GM23338 (cell line): ENCODE results near the gene NXF1. TPM values are rescaled to one million over a fixed set of nuclear protein-coding genes. Genes with fewer than 3 reads are reported as not detected.
A peak's percentile ranks its signal among the peaks of the same experiment; 100 is the strongest.

ENCODE experiments used
- ATAC-seq: fragments of 200-7000 bp; cut with Tn5 transposase; 3 replicates; pipeline ENCODE4 v1.9.1; 2020
- DNase-seq: peaks from one replicate; pipeline ENCODE4 v3.0.0-alpha.2; 2015; ENCODE audit warnings: low spot score
- H2AFZ ChIP-seq: fragments of 200-600 bp; sonication (generic); 2 replicates; pipeline ENCODE4 v1.8.0; 2016; ENCODE audit warnings: antibody characterized with exemption, mild to moderate bottlenecking, moderate library complexity
- H3F3A ChIP-seq: fragments of 200-600 bp; sonication (generic); replicated peaks from 2 replicates; pipeline ENCODE4 v1.8.0; 2017; ENCODE audit warnings: antibody characterized with exemption, mixed run types, low read depth
- H3K27ac ChIP-seq: fragments of 200-600 bp; sonication (generic); 2 replicates; pipeline ENCODE4 v1.6.1; 2016; ENCODE audit warnings: low read depth
- H3K27me3 ChIP-seq: fragments of 200-600 bp; sonication (generic); 2 replicates; pipeline ENCODE4 v1.8.0; 2016; ENCODE audit warnings: mild to moderate bottlenecking, mixed run types, moderate library complexity; ENCODE audit not compliant: insufficient read depth
- H3K36me3 ChIP-seq: fragments of 200-600 bp; sonication (generic); 2 replicates; pipeline ENCODE4 v1.8.0; 2016; ENCODE audit warnings: mild to moderate bottlenecking; ENCODE audit not compliant: insufficient read depth
- H3K4me1 ChIP-seq: fragments of 200-600 bp; sonication (generic); 2 replicates; pipeline ENCODE4 v1.8.0; 2016; ENCODE audit warnings: mild to moderate bottlenecking, moderate library complexity; ENCODE audit not compliant: insufficient read depth
- H3K4me2 ChIP-seq: fragments of 200-600 bp; sonication (generic); 2 replicates; pipeline ENCODE4 v1.7.1; 2017; ENCODE audit warnings: mixed run types
- H3K4me3 ChIP-seq: fragments of 200-600 bp; sonication (generic); 2 replicates; pipeline ENCODE4 v1.6.1; 2016; ENCODE audit warnings: mixed run types
- H3K79me2 ChIP-seq: fragments of 200-600 bp; sonication (generic); replicated peaks from 2 replicates; pipeline ENCODE4 v1.8.0; 2017; ENCODE audit warnings: mild to moderate bottlenecking; ENCODE audit not compliant: insufficient read depth
- H3K9me2 ChIP-seq: fragments of 200-600 bp; sonication (generic); 2 replicates; pipeline ENCODE4 v1.8.0; 2017; ENCODE audit not compliant: insufficient read depth
- H4K20me1 ChIP-seq: fragments of 200-600 bp; sonication (generic); replicated peaks from 2 replicates; pipeline ENCODE4 v1.8.0; 2017; ENCODE audit warnings: mild to moderate bottlenecking; ENCODE audit not compliant: insufficient read depth
- H3K27ac Mint-ChIP-seq: 2 replicates; pipeline ENCODE4 v1.8.0; 2020; ENCODE audit warnings: inconsistent platforms, mild to moderate bottlenecking, moderate library complexity, mixed read lengths
- H3K27me3 Mint-ChIP-seq: 3 replicates; pipeline ENCODE4 v1.8.0; 2022; ENCODE audit warnings: low read depth, mild to moderate bottlenecking, moderate library complexity, mixed read lengths, inconsistent platforms; ENCODE audit not compliant: insufficient read depth, poor library complexity
- H3K36me3 Mint-ChIP-seq: 3 replicates; pipeline ENCODE4 v1.8.0; 2021; ENCODE audit warnings: low read depth, mild to moderate bottlenecking, inconsistent platforms, moderate library complexity, mixed read lengths
- H3K4me1 Mint-ChIP-seq: 3 replicates; pipeline ENCODE4 v1.8.0; 2020; ENCODE audit warnings: mild to moderate bottlenecking, inconsistent platforms, mixed read lengths
- H3K4me3 Mint-ChIP-seq: 3 replicates; pipeline ENCODE4 v1.8.0; 2021; ENCODE audit warnings: moderate library complexity, mild to moderate bottlenecking, inconsistent platforms, mixed read lengths
- H3K9me3 Mint-ChIP-seq: 3 replicates; pipeline ENCODE4 v1.8.0; 2020; ENCODE audit warnings: moderate library complexity, mild to moderate bottlenecking, inconsistent platforms, mixed read lengths
- ETS1 ChIP-seq: IDR thresholded peaks from 2 replicates; pipeline ENCODE4 v1.6.1; 2016; ENCODE audit warnings: antibody characterized with exemption
- EZH2 ChIP-seq: fragments of 200-600 bp; sonication (generic); IDR thresholded peaks from one replicate; pipeline ENCODE4 v1.8.0; 2017; ENCODE audit warnings: antibody characterized with exemption, mild to moderate bottlenecking, low read depth; ENCODE audit not compliant: unreplicated experiment
- EZH2phosphoT487 ChIP-seq: fragments of 200-600 bp; sonication (generic); IDR thresholded peaks from one replicate; pipeline ENCODE4 v1.8.1; 2018; ENCODE audit warnings: antibody characterized with exemption; ENCODE audit not compliant: unreplicated experiment
- ZNF462 ChIP-seq: fragments of 250-450 bp; sonication (Bioruptor Pico); IDR thresholded peaks from 2 replicates; pipeline ENCODE4 v1.5.0; 2020; ENCODE audit warnings: mild to moderate bottlenecking, moderate library complexity
- polyA plus RNA-seq: library from polyadenylated mRNA; unstranded; fragments of >200 nt; fragmentation: Nextera tagmentation; extraction: Ambion mirVana; gene quantifications from 2 replicates; pipeline ENCODE4 v1.2.1, GENCODE V29; 2016
- total RNA-seq: library from RNA; depleted of rRNA; stranded (reverse); fragments of >200 nt; shearing (Covaris generic); gene quantifications from 2 replicates; pipeline ENCODE4 v1.2.3, GENCODE V29; 2014

NXF1 gene
- total and polyA plus RNA-seq, 2 experiments from 2014 or later: 31.7 to 31.8 TPM

- H3K27me3 ChIP-seq: no peaks in the 10 kb centered on the region
- no peak for DNase-seq
- peaks cover 17% of the 10 kb centered on the region; the same call in 1 of the 2 replicates for H3K36me3 ChIP-seq
- H4K20me1 ChIP-seq: peaks cover 3% of the 10 kb centered on the region; the same call in 1 of the 2 replicates
- peaks cover 8% of the 10 kb centered on the region for H3K27me3 Mint-ChIP-seq
- no peak overlapping the region for H3K4me2 ChIP-seq
- H3K9me2 ChIP-seq: no peaks in the 10 kb centered on the region
- peak overlapping the region; percentile 74; the same call in 1 of the 2 replicates for H3K27ac Mint-ChIP-seq
- H3K79me2 ChIP-seq: peaks cover 31% of the 10 kb centered on the region
- TF ChIP-seq ZNF462 (CRISPR knock-in tag): no peak
- TF ChIP-seq EZH2phosphoT487: no peak
- TF ChIP-seq EZH2: no peak
- TF ChIP-seq ETS1: no peak
- H3K4me3 Mint-ChIP-seq: no peak overlapping the region
- H3K9me3 Mint-ChIP-seq: no peaks in the 10 kb centered on the region; the same call in 2 of the 3 replicates
- no peak for ATAC-seq
- H3K27ac ChIP-seq: no peak overlapping the region
- peaks cover under 1% of the 10 kb centered on the region; the same call in 2 of the 3 replicates for H3K4me1 Mint-ChIP-seq
- peaks cover 8% of the 10 kb centered on the region for H3F3A ChIP-seq
- H2AFZ ChIP-seq: no peak overlapping the region
- no peak overlapping the region for H3K4me3 ChIP-seq
- H3K36me3 Mint-ChIP-seq: peaks cover 52% of the 10 kb centered on the region
- H3K4me1 ChIP-seq: 0 out of 2 replicates have a peak, but pooled peaks cover under 1% of the 10 kb centered on the region
These were observed 29.6 kb downstream of the NXF1 start for GRCh38 chr11:62775646-62776045.
